Vagina (tissue), 2 donors: ENCODE results near the gene PKN1. TPM values are rescaled to one million over a fixed set of nuclear protein-coding genes. Genes with fewer than 3 reads are reported as not detected.

ENCODE experiments used
- DNase-seq, 2 donors: peaks; one replicate each; pipeline ENCODE4 v3.0.0-alpha.2; 2017; ENCODE audit errors: extremely low spot score in 2 of 2
- H3K27ac ChIP-seq: fragments of 200-600 bp; sonication (generic); one replicate; pipeline ENCODE4 v1.5.1; 2019
- H3K27me3 ChIP-seq: fragments of 200-600 bp; sonication (generic); one replicate; pipeline ENCODE4 v1.5.1; 2019
- H3K36me3 ChIP-seq, 2 donors: fragments of 200-600 bp; sonication (generic); one replicate each; pipeline ENCODE4 v1.5.1; 2017 to 2019
- H3K4me1 ChIP-seq: fragments of 200-600 bp; sonication (generic); one replicate; pipeline ENCODE4 v1.5.1; 2019
- H3K4me3 ChIP-seq, 2 donors: fragments of 200-600 bp; sonication (generic); 1 replicate in 1 of 2; 2 replicates in 1 of 2; pipeline ENCODE4 v1.5.1; 2016 to 2019
- H3K9me3 ChIP-seq: fragments of 200-600 bp; sonication (generic); one replicate; pipeline ENCODE4 v1.5.1; 2019
- CTCF ChIP-seq, 3 experiments: fragments of 450-650 bp in 2 of 3; fragments of 200-600 bp in 1 of 3; sonication (generic) in 1 of 3; IDR thresholded peaks; one replicate each; pipeline ENCODE4 v1.5.1; 2017 to 2019; ENCODE audit warnings: antibody characterized with exemption in 3 of 3, mild to moderate bottlenecking in 2 of 3, moderate library complexity in 2 of 3
- POLR2A ChIP-seq, 2 donors: fragments of 450-650 bp; IDR thresholded peaks; one replicate each; pipeline ENCODE4 v1.6.1; 2017; ENCODE audit warnings: antibody characterized with exemption in 2 of 2, mild to moderate bottlenecking in 2 of 2, moderate library complexity in 2 of 2
- POLR2AphosphoS5 ChIP-seq, 2 donors: sonication (generic); formaldehyde crosslinking; IDR thresholded peaks; one replicate each; pipeline ENCODE4 v1.9.0; 2017; ENCODE audit warnings: antibody characterized with exemption in 2 of 2, mild to moderate bottlenecking in 2 of 2, low read depth in 1 of 2; ENCODE audit not compliant: insufficient read depth in 1 of 2
- intact Hi-C: fragments of 100-400 bp; cut with DNase I; formaldehyde crosslinking; loops from one replicate; pipeline ENCODE4 v1.15.1; 2023
- total RNA-seq: library from RNA; depleted of rRNA; stranded (reverse); fragments of >200 nt; gene quantifications from one replicate; pipeline ENCODE4 v1.2.3, GENCODE V29; 2016

The PKN1 gene
- total RNA-seq, 1 donor from 2014 or later: 72.7 TPM

- intact Hi-C loops: no loop called here
- DNase-seq: no peak
- Histone ChIP-seq H3K9me3 (no peaks in the 10 kb centered on the region), H3K27ac (no peak overlapping the region), H3K4me3 (peak overlapping the region in 1 of 2 donors; percentile 12), H3K27me3 (no peaks in the 10 kb centered on the region), H3K36me3 (peaks cover 3 to 36% of the 10 kb centered on the region in 2 donors), H3K4me1 (peaks cover 24% of the 10 kb centered on the region)
- TF ChIP-seq CTCF (IDR thresholded peaks at IDR 0.05): no peak
- TF ChIP-seq POLR2A (IDR thresholded peaks at IDR 0.05): no peak
- peak in 1 of 2 donors; percentile 29 for TF ChIP-seq POLR2AphosphoS5 (IDR thresholded peaks at IDR 0.05; ENCODE audit: insufficient read depth in 1 of 2, low read depth in 1 of 2)
These were observed 6.9 kb downstream of the PKN1 start for GRCh38 chr19:14440049-14440448.

- H3K4me1 ChIP-seq: peaks cover 18% of the 10 kb centered on the region
- H3K4me3 ChIP-seq: no peak overlapping the region
- no peak for TF ChIP-seq CTCF (IDR thresholded peaks at IDR 0.05)
- no peak for TF ChIP-seq POLR2A (IDR thresholded peaks at IDR 0.05)
- intact Hi-C loops: no loop called here
- H3K27ac ChIP-seq: no peak overlapping the region
- no peaks in the 10 kb centered on the region for H3K9me3 ChIP-seq
- peaks cover 3 to 45% of the 10 kb centered on the region in 2 donors for H3K36me3 ChIP-seq
- DNase-seq: no peak
- H3K27me3 ChIP-seq: no peaks in the 10 kb centered on the region
These were observed 8.2 kb downstream of the PKN1 start for GRCh38 chr19:14441041-14441938.

GRCh38 chr19:14442891-14443631, 10.0 kb downstream of the PKN1 start:
- Histone ChIP-seq H3K9me3 (no peaks in the 10 kb centered on the region), H3K27me3 (no peaks in the 10 kb centered on the region), H3K4me3 (no peak overlapping the region), H3K27ac (no peak overlapping the region), H3K4me1 (peaks cover 13% of the 10 kb centered on the region), H3K36me3 (peaks cover 3 to 62% of the 10 kb centered on the region in 2 donors)
- intact Hi-C loops: no loop called here
- no peak for DNase-seq
- TF ChIP-seq CTCF (IDR thresholded peaks at IDR 0.05) (no peak), POLR2A (IDR thresholded peaks at IDR 0.05) (no peak), POLR2AphosphoS5 (IDR thresholded peaks at IDR 0.05; ENCODE audit: insufficient read depth in 1 of 2, low read depth in 1 of 2) (no peak)

GRCh38 chr19:14443632-14444216, 10.6 kb downstream of the PKN1 start:
- no peak overlapping the region for H3K4me3 ChIP-seq
- peaks cover 3 to 66% of the 10 kb centered on the region in 2 donors for H3K36me3 ChIP-seq
- no peak for TF ChIP-seq CTCF (IDR thresholded peaks at IDR 0.05)
- TF ChIP-seq POLR2AphosphoS5 (IDR thresholded peaks at IDR 0.05; ENCODE audit: insufficient read depth in 1 of 2, low read depth in 1 of 2): no peak
- no peak for TF ChIP-seq POLR2A (IDR thresholded peaks at IDR 0.05)
- no peak for DNase-seq
- H3K4me1 ChIP-seq: peaks cover 9% of the 10 kb centered on the region
- H3K27ac ChIP-seq: no peak overlapping the region
- intact Hi-C loops: no loop called here
- no peaks in the 10 kb centered on the region for H3K9me3 ChIP-seq
- H3K27me3 ChIP-seq: no peaks in the 10 kb centered on the region
